Smooth muscle cell of the brain vasculature (primary cell): ENCODE measurements around the gene TNIK.

Experiments used
- DNase-seq: peaks from one replicate; pipeline ENCODE4 v3.0.0-alpha.2; 2012; ENCODE audit warnings: low read depth, low spot score

Gene TNIK

DNA sequence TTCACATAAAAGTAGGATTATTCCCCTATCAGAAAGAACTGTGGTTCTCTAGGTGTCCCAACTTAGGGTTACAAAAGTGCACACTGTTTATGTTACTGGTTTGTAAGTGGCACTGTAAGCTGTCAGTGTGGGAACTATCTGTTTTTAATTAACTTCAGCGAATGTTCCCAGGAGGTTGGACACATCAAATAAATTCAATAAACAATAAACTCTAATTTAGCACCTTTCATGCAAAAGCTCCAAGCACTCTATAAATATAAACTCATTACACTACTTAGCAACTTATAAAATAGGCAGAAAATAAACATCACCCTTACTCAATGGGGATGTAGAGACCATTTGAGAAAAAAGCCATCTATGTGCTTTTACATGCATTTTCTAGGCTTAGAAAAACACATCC, 265.2 kb downstream of the TNIK start:
- DNase-seq = no peak

DNA sequence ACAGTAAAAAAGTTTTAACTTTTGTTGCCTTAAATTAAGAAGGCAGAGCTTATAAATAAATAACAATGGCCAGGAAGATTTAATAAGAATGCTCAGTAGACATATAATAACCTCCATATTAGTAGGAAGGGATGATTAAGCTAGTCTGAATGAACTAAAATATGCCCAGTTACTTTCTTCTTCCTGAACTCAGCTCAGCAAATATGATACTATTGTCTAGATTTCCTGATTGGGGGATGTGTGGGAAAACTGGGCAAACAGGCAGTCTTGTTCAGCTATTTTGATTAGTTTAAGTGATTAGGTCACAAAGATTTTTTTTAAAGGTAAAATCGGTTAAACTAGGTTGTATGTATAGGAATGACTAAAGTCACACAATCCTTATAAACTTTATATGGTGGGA, 266.5 kb downstream of the TNIK start:
- no peak for DNase-seq

DNA sequence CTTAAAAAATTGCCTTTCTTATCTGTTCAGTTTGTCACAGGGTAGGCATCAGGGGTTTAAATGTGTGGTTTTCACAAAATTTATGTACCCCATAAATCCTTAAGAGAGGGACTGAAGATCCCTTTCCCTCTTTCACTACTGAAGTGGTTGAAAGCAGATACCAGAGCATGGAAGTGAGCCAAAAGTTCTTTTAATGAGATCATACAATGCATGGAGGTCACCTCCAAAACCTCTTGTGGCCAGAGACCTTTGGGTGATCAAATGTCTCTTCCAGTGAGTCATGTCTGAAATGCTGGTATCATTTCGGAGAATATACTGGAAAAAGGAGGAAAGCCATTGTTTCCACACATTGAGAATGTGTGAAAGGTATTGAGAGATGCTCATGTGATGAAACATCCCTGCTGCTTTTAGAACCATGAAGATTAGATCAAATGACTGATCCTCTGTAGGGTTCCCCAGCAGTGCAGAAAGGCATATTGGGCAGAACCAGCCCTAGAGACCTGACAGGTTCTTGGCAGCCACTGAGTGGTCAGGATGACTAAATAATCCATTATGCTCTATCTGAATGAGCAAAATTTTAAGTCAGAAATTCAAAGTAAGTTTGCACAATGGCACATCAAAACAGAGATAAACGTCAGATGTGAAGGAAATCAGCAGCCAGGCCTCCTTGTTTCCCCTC, 267.9 kb downstream of the TNIK start:
- peak; percentile 69 for DNase-seq

DNA sequence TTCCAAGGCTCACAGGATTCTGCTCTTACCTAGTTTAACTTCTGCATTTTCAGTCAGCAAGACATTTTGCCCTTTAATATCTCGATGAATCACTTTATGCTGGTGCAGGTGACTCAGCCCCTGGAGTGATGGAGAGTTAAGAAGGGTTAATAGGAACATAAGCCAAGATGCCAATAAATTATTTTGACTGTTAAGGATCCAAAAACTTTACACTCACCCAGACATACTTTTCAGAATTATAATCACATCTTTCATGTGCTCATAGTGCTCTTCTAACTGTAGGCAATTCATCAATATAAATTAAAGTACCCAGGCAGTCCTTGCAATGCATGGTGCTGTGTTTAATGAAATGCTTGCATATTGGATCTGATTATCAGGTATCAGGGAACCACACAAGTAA, 269.5 kb downstream of the TNIK start:
- DNase-seq = no peak

DNA sequence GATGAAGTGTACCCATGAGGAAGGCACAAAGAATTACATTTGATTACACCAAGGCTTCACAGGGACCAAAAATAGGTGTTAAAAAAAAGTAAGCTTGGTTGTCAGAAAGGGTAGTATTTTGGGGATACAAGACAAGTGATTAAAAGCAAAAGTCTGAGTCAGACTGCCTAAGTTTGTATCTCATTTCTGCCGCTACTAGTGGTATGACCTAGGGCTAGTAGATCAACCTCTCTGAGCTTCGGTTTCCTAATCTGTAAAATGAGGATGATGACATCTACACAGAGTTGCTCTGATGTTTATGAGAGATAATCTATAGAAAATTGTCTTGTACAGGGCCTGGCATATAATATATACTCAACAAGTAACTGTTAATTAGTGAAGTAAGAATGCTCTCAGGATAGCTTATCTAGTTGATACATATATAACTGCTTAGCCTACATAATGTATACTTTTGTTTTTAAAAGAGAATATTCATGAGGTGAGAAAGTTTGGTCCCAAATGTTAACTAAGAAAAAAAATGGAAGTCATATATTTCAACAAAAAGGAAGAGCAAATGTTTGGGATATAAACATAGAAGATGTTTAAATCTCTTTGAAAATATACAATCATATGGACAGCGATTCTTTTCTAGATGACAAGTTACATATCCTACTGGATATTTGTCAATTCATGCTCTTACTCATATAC, 270.7 kb downstream of the TNIK start:
- no peak for DNase-seq

DNA sequence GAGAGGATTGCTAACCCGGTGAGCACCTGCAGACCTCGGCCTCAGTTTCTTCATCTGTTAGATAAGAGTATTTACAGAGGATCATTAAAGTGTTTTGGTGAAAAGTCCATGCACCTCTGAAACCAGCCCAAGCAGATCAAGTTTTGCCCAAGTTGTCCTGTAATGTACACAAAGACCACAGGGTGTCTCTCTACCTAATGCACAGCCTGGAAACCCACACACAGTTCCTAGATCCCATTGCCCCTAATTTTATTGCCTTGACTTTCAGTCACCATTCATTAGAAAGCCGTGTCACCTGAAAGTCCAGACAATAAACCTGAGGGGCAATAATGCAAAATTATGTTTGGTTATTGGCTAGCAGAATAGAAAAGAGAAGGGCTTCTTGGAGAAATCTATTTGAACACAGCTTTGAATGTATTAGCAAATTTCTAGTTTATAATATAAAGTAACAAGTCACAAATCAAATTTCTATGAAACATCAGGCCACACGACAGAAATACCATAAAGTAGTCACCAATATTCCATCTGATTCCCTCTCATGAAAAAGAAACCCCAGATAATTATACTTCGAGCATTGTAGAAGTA, 272.4 kb downstream of the TNIK start:
- no peak for DNase-seq

DNA sequence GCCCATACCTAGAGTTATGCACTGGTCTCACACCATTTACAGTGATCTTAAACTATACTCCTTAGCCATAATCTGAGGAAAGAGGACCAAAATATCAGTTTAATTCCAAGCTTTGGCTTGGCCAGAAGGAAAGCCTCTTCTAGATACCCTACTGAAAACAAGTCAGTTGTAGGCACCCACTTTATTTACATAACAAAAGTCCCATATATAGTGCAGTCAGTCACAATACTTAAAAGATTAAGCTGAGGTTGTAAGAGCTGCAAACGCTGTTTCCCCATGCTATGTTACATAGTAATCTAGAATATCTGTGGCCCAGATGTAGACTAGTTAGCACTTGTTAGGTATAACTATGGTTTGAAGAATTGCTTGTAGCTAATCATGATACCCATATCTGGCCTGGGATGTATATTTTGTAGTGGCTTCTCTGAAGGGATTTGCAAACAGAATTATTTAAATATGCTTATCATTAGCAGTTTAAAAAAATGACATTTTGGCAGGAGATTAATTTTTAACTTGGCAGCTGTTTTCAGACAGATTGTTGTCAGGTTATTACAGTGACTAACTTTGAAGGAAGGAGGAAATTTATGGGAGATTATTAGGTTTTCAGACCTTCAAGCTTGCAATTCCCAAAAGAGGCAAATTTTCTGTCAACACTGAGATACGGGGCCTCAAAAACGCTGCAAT, 273.2 kb downstream of the TNIK start:
- DNase-seq = no peak

DNA sequence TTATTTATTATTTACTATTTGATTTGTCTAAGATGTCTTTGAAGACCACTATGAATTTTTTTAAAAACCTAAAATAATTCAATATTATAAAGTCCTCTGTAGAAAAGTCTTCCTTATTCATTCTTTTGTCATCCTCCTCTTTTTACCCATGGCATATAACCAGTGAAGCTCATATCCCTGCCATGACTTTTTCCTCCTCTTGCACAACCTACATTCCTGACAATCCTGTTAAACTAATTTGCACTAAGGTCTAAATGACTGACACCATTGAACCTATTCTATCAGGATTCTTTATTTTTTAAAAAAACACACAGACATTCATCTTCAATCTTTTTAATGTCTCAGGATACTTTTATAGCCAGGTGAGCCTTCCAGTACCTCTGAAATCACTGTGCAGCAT, 273.8 kb downstream of the TNIK start:
- DNase-seq = no peak

DNA sequence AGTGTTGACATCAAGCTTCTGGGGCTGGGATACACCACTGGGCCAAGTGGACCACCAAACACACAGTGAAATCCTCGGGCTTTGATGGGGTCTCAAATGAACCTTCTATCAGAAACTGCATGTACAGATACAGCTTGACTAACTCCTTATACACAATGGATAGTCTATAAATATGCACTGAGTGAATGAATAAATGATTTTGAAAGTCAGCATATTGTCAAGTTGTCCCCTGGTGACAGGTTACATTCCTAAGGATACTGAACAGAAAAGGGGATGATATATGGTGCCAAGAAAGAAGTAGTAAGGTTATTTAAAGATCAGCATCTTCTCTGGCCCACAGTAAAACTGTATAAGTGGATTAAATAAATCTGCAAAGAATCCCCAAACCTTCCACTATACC, 274.2 kb downstream of the TNIK start:
- no peak for DNase-seq

DNA sequence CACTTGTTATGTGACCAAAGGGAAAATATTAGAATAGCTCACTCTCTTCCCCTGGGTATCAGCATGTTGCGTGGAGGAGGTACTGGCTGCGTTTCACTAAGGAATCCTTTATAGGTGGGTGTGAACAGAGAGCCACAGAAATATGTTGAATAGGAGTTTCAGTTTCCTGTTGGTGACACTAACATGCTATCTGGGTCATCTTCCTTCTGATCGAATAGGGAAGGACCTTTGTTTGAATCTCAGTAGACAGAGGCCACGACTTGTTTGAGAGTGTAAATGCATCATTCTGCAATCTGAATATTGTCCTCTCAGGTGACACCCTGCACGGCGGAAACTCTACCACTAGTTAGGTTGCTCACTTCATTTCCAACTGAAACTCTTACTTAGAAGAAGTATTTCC, 275.8 kb downstream of the TNIK start:
- DNase-seq = no peak

DNA sequence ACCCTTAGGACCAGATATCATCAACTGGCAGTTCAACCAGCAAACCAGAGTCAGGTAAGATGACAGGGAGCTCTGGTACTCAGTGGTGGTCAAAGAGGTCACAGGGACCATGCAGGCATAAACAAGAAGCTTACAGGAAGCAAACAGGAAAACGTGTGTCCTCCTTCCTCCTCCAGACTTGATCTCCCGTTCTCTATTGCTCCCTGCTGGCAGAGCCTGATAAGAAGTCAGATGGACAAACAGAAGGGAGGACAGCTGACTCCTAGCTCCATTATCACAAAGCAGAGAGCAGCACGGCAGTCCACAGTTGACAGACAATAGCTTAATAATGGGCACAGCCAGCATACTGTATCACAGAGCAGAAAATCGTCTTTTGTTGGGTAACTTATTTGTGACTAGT, 277.2 kb downstream of the TNIK start:
- no peak for DNase-seq

DNA sequence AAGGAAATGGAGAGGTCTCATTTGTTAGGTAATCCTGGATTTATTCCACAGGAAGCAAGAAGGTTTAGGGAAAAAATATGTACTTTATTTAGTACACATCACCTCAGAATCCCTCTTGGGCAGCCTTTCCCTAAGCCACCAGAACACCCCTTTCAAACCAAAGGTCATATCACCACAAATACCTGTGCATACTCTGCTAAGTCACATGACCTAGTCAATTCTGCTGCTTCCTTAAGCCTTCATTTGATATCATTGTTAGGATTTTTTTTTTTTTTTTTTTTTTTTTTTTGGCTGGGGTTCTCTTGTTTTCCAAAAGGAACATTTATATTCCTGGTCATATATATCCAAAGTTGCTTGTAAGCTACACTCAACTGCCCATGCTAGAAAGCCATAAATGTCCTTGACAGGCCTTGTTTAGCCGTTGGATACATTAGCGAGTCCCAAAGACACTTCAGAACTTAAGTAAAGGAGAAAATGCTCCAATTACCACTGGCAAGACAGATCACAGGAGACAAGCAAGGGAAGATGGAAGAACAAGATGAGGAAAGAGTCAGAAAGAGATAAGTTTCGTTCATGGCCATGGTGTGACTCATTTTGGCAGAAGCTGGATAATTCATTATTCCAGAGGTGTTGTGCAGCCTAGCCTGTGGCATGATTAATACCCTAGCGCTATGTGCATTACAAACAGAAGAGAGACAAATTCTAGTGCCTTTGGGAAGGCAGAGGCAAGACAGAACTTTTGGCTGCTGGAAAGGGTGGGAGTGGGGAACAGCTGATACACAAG, 278.1 kb downstream of the TNIK start:
- DNase-seq = no peak

DNA sequence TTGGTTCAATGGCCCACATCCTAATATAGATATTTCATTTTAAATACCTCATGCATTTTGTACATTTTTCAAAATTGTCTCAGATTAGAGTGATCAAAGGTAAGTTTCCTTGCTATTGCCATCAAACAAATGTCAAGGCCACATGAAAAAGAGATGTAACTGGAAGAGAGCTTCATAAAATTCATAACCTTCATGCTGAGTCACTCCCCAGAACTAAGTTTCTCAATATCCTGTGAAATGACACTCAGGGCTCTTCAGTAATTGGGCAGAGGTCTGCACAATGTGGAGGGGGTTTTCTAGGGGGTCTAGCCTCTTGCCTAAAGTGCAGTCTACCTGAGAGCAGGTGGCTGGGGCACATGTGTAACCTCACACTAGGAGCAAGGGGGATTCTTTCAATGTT, 281.5 kb downstream of the TNIK start:
- DNase-seq = no peak

DNA sequence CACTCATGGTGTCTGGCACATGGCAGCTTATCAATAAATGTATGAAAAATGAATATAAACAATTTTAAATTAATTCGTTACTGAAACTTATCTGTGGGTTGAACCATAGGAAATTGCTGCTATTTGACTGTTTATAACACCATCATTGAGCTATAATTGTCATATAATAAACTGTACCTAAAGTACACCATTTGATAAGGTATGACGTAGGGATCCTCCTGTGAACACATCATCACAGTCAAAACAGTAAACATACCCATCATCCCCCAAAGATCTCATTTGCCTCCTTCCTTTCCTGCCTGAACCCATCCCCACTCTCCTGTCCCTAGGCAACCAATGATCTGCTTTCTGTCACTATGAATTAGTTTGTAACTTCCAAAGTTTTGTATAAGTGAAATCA, 282.7 kb downstream of the TNIK start:
- DNase-seq = no peak

DNA sequence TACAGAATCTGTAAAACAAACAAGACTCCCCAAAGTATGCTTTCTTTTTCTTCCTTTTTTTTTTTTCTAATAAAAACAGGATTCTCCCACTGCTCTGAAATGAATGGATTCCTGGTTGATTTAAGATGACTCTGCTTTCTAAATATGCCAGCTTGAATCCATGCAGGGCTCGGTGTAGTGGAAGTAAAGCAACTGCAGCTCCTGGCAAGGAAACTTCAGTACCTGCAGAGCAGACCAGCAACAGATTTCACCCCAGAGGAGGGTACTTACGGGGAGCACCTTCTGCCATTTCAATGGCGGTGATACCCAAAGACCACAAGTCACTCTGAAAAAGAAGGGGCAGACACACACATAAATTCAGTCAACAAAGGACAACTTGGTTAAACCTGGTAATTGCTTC, 283.1 kb downstream of the TNIK start:
- no peak for DNase-seq

DNA sequence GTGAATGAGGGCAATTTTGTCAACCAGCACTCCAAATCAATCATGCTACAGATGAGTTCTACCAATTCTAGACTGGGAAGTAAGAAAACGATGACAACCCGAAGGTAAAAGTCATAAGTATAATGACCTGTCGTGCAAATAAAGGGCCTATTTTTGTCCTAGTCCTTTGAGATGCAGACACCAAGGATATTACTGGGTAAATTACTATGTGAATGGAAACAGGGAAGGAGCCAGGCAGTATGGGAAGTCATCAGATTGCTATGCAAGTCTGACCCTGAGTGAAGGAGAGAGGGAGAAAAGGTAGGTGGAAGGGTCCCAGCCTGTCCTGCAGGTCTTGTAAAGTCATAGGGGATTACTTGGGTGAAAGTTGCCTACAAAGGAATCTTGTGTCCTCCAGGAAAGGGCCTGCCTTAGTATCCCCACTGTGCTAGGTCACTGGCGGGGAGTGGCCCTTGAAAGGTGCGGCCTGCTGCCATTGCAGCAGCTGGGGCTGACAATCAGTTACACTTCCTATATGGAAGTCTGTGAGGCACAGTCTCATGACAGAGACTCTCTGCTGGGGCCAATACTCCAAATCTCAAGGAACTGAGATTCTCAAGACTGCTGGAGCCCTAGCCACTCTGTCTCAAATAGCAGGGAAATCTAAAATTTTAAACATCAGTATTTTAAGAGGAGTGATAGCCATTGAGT, 283.8 kb downstream of the TNIK start:
- DNase-seq = no peak

DNA sequence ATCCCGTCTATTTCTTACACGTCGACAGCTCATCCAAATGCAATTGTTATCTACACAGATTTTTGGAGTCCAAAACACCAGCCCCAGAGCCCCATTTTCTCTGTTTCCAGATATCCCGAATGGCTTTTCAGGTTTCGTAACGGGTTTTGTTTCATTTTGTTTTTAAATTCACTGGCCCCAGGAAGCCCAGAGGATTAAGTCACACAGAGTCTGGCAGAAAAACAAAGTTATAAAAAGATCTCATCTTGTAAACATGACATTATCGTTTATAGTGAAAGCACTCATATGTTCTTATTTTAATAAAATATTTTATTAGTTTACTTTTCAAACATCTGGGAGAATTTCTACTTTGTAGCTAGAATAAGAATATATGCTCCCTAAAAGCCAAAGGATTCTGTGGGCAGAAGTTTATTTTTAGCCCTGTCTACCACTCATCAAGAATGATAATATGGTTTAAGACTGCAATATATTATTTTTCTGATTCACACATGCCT, 284.4 kb downstream of the TNIK start:
- no peak for DNase-seq

DNA sequence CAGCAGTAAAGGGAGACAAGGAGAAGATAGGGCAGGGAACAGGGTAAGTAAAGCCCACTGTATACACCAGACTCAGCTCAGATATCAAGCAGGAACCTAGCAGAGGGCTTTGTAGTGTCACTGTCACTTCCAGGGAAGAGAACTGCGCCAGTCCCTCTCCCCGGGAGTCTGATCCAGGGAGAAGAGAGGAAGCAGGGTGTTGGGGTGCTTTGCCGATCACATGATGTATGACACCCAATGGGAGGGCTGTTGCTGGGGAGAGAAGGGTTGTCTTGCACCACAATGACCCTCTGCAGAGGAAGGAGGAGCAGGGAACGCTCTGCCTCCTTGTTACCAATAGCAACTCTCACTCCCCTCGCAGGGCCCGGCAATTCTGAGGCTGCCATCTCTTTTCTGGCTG, 286.5 kb downstream of the TNIK start:
- no peak for DNase-seq

DNA sequence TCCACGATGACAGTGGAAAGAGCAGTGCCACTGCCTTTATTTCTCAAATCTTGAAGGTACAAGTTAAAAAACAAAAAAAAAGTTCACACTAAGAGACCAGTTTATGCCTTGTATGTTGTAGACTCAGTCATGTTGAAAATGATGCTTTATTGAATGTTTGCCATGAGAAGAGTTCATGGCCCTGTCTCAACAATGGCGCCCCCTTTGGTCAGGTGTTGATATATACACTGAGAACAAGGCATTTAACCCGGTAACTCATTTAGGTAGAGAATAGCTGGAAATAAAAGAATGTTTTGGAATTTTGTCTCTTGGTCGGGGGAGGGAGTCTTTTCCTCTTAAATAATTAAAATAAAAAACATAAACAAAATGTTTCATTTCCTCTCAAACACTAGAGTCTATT, 288.1 kb downstream of the TNIK start:
- no peak for DNase-seq

DNA sequence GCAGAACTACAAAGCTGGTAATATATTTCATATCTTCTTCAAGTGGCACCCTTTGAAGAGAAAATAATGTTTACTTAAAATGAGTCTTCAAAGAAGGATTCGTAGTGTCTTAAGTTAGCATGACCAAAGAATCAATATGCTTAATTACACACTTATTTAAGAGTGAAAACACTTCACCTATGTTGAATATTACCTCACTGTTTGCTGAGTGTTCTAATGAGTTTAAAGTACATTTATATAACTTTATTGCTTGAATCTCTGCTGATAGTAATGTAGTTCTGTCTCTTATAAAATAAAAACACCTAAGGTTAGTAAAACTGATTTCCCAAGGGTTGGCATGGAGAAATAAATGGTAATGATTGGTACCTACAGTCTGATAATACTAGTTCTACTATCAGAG, 290.3 kb downstream of the TNIK start:
- DNase-seq = no peak

DNA sequence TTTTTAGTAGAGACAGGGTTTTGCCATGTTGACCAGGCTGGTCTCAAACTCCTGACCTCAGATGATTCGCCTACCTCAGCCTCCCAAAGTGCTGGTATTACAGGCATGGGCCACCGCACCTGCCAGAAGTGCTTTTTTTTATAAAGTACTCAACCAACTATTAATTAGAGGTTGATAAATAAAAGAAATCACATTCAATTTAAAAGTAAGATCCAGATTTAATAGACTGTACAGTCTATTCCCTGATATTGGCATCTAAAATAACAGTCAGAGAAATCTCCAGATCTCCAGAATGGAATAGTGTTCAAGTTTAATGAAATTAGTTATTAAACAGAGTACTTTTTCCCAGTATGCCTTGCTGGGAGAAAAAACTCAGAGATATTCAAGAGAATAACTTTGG, 290.8 kb downstream of the TNIK start:
- DNase-seq = no peak
